OCI-M1 (cell line): ENCODE measurements around the gene L3MBTL1.

Source experiments
- DNase-seq: peaks from one replicate; lab custom pipeline; 2025; lab: John Stamatoyannopoulos, UW

Gene L3MBTL1

DNA sequence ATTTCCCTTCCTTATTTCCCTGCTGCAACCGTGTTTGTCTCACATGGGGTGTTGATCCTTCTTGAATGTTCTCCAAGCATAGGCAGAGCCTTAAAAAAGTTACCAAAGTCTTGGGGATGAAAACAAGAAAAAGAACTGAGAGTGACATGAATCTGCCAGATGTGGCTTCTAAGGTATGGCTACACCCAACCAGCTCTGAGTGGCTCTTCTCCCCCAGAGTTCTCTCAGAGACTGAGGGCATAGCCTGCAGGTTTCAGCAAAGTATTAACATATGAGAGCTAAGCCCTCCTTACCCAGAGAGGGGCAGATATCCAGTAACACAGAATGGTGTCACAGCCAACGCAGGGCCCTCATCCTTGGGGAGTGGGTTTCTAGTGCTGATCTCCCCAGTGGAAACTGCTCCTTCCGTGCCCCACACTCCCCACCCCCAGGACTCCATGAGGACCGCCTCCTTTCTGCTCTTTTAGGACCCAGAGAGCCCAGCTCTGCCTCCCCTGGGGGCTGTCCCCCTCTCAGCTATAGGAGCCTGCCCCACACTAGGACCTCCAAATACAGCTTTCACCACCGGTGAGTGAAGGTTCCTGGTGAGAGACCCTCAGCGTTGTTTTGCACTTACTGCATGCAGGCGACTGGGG, 28.0 kb downstream of the L3MBTL1 start:
- no peak for DNase-seq

DNA sequence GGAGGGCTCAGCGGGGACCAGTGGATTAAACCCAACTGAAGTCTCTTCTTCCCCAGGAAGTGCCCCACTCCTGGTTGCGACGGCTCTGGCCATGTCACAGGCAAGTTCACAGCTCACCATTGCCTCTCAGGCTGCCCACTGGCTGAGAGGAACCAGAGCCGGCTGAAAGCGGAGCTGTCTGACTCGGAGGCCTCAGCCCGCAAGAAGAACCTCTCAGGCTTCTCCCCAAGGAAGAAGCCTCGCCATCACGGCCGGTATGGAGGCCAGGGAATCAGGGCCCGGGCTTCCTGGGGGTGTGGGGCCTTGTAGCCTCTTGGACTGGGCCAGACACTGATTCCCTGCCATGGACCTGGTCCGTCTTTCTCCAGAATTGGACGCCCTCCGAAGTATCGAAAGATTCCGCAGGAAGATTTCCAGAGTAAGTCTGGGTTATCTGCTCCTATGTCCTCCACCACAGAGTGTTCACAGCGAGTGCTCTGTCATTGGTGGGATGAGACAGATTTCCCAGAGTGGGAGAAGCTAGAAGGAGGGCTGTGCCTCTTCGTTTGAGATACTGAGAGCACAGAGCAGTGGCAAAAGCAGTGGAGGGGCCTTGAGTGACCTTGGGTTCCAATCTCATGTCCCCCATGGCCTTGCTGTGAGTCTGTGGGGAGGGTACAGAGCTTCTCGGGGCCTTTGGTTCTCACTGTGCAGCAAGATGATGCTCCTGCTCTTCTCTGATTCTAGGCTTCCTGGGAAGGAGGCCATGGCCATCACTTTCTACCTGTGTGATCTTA, 28.7 kb downstream of the L3MBTL1 start:
- no peak for DNase-seq

DNA sequence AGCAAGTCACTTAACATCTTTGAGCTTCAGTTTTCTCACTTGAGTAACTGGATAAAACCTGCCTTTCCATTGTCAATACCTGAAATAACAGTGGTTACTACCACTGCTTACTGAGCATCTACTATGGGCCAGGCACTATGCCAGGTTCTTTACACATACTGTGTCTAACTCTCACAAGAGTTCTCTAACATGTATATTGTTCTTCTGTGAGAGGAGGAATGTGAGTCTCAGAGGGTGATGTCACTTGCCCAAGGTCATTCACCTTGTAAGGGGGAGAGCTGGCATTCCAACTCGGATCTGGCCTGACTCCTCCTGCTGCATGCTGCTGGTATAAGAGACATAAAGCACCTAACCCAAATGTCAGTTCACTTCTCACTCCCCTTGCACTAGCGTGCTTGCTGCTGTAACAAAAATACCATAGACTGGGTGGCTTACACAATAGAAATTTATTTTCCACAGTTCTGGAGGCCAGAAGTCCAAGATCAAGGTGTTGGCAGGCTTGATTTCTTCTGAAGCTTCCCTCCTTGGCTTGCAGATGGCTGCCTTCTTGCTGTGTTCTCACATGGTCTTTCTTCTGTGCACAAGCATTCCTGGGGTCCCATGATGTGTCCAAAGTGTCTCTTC, 29.4 kb downstream of the L3MBTL1 start:
- DNase-seq: no peak

DNA sequence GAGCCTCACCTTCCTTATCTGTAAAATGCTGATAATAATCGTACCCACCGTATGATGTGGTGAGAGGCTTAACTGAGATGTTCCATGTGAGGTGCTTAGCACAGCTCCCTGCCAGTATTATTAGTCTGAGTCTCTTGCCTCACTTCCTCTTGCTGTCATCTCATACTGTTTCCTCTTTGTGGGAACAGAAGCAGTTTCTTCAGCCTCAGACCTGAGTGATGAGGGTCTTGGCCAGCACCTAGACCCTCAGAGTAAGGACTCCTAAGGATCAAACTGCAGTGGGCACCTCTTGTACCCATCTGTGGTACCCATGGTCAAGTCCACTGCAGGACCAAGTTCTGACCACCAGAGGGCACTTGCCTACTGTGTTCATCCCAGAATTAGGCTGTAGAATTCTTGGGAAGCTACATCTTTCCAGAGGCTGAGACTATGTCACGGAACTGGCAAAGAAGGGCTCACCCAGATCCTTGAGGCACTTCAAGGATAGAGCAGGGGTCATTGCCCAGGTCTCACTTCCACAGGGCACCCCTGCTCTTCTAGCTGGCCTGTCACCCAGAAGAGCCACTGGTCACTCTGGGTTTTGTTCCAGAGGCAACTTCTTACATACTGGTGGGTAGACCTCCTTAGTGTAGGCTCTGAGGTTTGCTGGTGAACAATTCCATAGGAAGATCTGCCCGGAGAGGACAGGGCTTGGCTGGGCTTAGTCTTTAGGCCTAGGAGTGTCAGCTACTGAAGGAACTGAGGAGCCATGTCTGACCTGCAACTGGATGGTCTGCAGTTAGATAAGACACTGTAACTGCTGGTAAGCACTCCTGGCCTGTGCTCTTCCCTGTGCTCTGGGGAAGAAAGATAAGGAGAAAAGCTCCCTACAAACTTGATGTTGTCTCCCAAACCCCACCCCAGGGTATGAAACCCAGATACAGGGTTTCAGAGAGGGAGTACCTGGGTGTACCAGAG, 30.7 kb downstream of the L3MBTL1 start:
- DNase-seq: peak; percentile 69

DNA sequence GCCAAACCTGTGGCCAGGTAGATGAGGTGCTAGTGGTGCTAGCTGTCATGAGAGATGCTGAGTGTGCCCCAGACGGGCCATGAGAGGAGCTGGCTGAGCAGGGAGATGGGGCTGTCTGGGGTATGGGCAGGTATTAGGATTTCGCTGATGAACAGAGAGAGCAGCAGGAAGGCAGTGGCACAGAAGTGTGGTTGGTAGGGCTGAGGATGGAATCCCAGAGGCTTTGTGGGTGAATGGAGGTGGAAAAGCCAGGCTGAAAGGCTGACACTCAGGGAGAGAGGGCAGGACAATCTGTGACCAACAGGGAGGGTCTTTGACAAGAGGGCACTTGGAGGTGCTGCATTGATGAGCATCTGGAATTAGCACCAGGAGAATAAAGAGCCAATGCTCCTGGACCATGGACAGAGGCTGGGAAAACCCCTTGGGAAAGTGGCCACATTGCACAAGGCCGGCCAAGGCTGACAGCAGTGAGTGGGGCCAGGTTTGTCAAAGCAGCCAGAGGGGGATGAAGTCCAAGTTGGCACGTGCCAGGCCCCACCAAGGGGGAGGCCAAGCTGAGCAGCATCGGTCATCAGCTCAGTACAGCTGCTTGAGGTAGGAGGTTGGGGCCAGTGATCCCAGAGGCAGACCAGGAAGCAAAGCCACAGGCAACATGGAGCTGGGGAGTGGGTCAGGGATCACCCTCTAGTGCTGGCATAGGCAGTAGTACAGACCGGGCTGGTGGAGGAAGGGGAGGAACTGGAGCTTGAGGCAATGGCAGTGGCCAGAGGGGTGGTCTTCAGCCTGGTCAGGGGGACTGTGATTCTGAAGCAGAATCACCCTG, 31.6 kb downstream of the L3MBTL1 start:
- DNase-seq: no peak

DNA sequence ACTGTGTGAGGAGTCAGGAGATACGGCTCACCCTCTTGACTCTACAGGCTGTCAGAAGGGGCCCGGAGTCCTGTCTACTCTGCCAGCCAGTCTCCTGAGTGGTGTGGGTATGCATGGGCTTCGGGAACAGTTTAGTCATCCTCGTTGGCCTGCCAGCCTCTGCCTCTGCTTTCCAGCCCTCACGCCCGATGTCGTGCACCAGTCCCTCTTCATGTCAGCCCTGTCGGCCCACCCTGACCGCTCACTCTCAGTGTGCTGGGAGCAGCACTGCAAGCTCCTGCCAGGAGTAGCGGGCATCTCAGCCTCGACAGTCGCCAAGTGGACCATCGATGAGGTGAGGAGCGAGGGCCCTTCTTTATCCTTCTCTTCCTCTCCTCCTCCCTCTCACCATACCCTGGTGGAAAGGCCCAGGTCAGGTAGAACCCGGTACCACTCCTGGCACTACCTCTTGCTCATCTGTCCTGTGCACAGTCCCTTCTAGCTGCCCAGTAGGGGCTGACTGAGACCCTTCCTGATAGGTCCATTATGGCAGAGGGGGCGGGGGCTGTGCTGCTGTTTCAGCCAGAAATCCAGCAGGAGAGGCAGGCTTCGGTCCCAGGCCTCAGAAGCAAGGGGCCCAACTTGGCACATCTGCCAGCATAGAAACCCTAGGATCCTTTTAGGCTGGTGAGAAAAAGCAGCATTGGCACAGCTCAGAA, 32.6 kb downstream of the L3MBTL1 start:
- DNase-seq: no peak

DNA sequence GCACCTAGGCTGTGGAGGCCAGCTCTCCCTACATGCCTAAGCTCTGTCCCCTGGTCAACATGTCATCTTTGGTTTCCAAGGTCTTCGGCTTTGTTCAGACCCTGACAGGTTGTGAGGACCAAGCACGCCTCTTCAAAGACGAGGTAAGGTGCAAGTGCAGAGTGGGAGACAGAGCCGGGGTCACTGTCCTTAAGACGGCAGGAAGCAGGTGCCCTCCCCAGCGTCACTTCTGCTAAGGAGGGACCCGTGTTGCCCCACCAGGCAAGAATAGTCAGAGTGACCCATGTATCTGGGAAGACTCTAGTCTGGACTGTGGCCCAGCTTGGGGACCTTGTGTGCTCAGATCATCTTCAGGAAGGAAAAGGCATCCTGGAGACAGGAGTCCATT, 33.2 kb downstream of the L3MBTL1 start:
- no peak for DNase-seq

DNA sequence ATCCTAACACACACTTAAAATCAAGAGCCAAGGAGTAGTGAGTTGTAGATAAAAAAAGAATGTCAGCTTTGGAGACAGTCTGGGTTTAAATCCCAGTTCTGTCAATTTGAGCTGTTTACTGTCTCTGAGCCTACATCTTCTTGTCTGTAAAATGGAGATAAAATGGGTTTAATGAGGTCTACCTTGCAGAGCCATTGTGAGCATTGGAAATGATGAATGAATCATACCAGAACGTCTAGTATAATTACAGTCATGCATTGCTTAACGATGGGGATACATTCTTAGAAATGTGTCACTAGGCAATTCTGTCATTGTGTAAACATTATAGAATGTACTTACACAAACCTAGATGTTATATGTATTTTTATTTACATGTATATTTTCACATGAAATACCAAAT, 33.7 kb downstream of the L3MBTL1 start:
- DNase-seq: no peak

DNA sequence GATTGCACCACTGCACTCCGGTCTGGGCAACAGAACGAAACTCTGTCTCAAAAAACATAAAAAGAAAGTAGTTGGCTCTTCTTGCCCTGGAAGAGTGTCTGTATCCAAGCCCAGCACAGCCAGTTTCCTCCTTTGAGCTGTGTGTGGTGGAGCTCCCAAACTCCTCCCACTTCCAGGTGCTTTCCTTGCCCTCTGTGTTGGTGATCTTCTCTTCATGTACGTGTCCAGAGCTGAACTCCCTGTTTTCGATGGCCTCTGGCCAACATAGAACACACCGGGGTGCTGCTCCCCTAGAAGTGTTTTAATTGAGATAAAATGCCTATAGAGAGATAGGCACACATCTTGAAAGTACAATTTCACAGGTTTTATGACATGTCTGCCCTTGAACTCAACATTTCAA, 34.7 kb downstream of the L3MBTL1 start:
- DNase-seq: no peak

DNA sequence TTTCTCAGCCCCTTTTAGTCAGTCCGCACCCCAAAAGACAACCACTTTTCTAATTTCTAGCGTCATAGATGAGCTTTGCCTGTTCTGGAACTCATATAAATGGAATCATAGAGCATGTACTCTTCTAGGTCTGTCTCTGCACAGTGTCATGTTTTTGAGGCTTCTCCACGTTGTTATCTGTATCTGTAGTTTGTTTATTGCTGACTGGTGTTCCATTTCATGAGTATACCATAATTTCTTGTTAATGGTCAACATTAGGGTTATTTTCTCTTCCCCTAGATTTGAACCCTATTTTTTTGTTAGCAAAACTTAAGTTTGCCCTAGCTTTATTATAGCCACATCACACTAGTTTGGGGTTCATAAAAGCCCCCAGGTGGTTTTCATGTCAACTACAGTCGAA, 35.2 kb downstream of the L3MBTL1 start:
- no peak for DNase-seq

DNA sequence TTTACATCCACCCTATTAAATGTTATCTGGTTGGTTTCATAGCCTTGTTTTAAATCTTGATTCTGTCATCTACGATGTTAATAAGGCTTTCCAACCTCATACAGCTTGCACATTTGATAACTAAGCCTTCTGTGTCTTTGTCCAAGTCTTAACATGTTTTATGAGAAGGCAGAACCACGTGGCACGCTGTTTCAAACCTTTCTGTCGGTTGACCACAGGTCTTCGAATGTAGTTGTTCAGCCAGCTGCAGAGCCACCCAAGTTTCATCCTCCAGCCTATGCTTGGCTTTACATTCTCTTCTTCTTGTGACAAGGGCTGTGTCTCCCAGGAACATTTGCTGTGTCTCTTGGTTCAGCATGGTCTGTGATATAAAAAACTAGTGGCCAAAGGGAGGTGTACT, 35.6 kb downstream of the L3MBTL1 start:
- no peak for DNase-seq

DNA sequence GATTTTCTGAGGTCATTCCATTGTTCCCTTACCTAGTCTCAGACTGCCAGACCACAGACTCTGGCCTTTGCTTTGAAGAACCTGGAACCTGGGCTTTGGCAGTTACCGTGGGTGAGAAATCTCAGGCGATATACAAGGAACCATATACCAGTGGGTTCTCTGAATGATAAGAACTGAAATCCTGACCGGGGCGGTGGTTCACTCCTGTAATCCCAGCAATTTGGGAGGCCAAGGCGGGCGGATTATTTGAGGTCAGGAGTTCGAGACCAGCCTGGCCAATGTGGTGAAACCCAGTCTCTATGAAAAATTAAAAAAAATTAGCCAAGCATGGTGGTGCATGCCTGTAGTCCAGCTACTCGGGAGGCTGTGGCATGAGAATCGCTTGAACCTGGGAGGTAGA, 37.0 kb downstream of the L3MBTL1 start:
- no peak for DNase-seq

DNA sequence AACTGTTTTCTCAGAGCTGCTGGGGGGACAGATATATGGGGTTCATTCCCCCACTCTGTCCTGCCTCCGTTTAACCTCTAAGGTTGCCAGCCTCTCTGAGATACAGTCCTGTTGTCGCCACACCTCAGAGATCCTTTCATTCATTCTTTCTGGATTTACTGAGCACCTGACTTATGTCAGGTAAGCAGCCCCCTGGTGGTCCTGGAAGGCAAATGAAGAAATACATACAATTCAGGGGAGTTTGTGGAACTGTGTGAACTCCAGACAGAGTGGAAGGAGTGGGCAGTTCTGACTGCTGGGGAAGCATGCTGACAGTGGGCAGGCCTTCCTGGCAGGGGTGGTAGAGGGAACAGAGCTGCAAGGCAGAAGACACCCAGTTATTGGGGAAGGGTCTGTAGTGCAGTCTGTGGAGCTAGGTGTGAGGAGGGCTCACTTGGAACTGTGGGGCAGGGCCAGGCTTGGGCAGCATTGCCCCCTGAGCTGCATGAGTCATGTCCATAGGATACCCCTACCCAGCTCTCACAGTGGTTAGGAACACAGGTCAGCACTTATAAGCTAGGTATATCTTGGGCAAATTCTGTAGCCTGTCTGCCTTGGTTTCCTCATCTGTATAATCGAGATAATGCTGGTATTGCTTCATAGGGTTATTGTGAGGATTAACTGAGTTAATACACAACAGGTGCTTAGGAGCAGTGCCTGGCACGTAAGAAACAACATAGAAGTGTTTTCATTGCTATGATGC, 38.5 kb downstream of the L3MBTL1 start:
- no peak for DNase-seq

DNA sequence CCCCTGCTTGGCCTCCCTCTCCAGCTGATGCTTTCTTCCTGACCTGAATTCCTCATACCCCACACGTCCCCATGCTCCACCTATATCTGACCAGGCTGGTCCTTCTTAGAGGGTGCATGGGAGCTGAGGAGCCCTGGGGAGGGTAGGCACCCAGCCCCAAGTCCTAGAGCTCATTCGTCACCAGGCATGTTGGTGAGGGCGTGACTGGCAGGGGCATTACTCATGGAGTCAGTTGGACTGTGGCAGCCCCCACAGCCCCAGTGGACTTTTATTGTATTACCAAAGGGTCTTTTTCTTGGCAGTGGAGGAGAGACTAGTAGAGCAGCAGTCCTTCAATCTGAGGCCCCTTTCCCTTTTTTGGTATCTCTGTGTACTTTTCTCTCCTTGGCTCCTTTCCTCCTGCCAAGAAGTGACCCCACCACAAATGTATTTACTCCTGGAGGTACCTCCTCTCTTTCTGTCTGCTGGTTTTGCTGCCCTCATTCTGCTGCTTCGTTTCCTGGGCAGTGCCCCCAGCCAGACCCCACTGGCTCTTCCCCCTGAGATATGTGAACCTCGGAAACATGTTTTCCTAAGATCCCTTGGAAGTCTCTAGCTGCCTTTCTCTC, 40.9 kb downstream of the L3MBTL1 start:
- no peak for DNase-seq

DNA sequence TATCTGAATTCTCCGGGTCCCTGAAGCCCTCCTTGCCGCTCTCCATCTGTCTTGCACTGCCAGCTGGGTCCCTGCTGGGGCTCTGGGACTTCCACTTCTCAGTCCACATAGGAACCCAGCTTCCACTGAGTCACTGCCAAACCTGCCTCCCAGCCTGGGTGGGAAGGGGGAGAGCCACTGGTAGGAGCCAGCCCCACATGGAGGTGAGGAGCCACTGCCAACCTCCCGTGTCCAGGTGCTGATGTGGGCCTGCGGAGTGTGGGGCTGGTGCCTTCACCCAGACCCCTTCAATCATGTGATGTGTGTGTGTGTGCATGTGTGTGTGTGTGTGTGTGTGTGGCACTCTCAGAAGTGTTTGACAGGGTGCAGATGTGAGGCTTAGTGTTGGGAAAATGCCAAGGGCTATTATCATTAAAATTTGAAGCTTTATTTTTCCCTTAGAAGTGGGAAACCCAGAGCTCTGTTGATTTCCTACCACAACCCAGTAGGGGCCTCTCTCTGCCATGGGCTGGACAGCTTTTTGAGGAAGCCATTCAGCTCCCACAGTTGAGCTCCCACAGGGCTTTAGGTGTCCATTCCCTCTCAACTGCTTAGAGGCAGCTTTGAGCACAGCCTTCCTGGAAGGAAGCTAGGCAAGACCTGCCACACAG, 42.0 kb downstream of the L3MBTL1 start:
- peak; percentile 25 for DNase-seq

DNA sequence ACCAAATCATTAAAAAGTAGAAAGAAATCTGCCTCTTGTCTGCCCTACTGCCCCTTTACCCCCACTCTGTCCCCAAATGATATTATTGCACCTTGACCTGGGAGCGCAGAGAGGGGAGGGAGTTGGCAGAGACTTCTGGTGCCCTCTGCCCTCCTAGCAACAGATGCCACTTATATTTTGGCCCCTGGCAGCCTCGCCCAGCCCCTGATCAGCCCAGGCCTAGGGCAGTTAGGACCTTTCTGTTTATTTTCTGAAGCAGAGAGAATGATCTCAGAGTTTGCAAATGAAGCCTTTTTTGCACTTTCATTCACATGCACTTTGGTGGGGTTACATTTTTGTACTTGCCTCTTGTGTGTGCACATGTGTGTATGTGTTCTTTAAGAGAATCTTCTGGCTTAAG, 43.0 kb downstream of the L3MBTL1 start:
- DNase-seq: no peak

DNA sequence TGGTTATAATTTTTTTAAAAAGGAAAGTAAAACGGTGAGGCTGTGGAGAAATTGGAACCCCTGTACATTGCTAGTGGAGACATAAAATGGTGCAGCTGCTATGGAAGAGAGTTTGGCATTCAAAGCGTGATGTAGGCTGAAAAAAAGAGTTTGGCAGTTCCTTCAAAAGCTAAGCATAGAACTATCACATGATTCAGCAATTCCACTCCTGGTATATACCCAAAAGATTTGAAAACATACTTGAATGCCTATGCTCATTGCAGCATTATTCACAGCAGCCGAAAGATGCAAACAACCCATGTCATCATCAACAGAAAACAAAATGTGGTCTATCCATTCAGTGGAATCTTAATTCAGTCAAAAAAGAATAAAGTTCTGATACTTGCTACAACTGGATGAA, 46.9 kb downstream of the L3MBTL1 start:
- peak; percentile 45 for DNase-seq

DNA sequence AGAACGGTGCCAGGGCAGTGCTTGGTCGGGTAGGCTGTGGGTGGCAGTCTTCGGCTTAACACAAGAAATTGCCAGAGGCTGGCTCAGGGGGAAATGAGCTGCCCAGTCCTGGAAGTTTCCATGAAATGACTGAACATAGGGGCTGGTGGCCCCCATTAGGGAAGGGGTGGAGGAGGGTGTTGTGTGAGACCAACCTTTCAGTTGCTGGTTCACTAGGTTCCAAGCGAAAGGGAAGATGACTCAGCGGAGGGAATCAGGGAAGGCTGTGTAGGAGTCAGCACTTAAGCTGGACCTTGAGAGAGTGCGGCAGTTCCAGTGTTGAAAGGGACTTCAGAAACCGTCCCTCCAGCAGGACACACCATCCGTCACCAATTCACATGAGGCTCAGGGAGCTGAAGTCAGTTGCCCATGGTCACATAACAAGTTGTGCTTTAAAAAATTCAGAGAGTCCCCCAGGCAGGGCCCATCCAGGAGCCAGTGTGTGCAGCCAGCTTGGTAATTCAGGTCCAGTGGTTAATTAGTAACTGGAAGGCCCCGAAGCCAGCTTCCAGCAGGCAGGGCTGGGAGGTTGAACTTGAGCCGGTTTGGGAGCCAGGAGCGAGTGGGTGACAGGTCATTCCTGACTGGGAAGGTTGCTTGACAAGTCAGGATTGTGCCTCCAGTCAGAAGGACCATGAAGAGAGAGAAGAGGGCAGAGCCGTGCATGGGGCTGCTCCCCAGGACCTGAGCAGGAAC, 51.1 kb downstream of the L3MBTL1 start, which contains the start of gene SGK2:
Gene SGK2 (plus strand): TSS at position 616 of the 735 bp plus-strand sequence. CDS start 7,469 bp downstream, outside the sequence.
- no peak for DNase-seq
